ENCODE data around the gene CYP2A13.
"Not testable (repeated sequence)": the region's sequence is repeated elsewhere in the genome, so short reads cannot be mapped to it uniquely, and the experiment has no call there.

The CYP2A13 gene

GRCh38 chr19:41088151-41088550 lies at the start of gene CYP2A13:
CYP2A13 (plus strand) TSS chr19:41088451; CDS start chr19:41088472, 21 bp downstream.
- Mint-ChIP-seq H3K4me3 (no peak within 1 kb of the TSS), H3K36me3 (ENCODE audit: low read depth) (no peaks in the 10 kb centered on the region), H3K27ac (no peak within 1 kb of the TSS), H3K9me3 (no peaks in the 10 kb centered on the region), H3K4me1 (ENCODE audit: low read depth) (peaks cover 7% of the 10 kb centered on the region), H3K27me3 (peaks cover 62% of the 10 kb centered on the region)
- DNase-seq = no peak

- DNase-seq = no peak
- H3K27ac Mint-ChIP-seq = no peak overlapping the region
- H3K4me1 Mint-ChIP-seq (ENCODE audit: low read depth) = peaks cover 2% of the 10 kb centered on the region
- H3K9me3 Mint-ChIP-seq = peaks cover 3% of the 10 kb centered on the region
- H3K27me3 Mint-ChIP-seq = no peaks in the 10 kb centered on the region
- H3K4me3 Mint-ChIP-seq = no peak overlapping the region
- no peaks in the 10 kb centered on the region for H3K36me3 Mint-ChIP-seq (ENCODE audit: low read depth)
These were observed 48.4 kb upstream of the CYP2A13 start for GRCh38 chr19:41039806-41040205.

GRCh38 chr19:41045095-41045494 lies 43.2 kb upstream of the CYP2A13 start:
- not testable (repeated sequence) for DNase-seq; H3K4me3 Mint-ChIP-seq; H3K27ac Mint-ChIP-seq; H3K9me3 Mint-ChIP-seq; H3K4me1 Mint-ChIP-seq (ENCODE audit: low read depth); H3K36me3 Mint-ChIP-seq (ENCODE audit: low read depth)
- H3K27me3 Mint-ChIP-seq = peaks cover 12% of the 10 kb centered on the region

- DNase-seq = no peak
- H3K27me3 Mint-ChIP-seq = peaks cover 30% of the 10 kb centered on the region
- H3K36me3 Mint-ChIP-seq (ENCODE audit: low read depth) = no peaks in the 10 kb centered on the region
- H3K27ac Mint-ChIP-seq = no peak overlapping the region
- no peak overlapping the region for H3K4me3 Mint-ChIP-seq
- no peaks in the 10 kb centered on the region for H3K4me1 Mint-ChIP-seq (ENCODE audit: low read depth)
- no peaks in the 10 kb centered on the region for H3K9me3 Mint-ChIP-seq
These were observed 37.8 kb upstream of the CYP2A13 start for GRCh38 chr19:41050426-41050825.

GRCh38 chr19:41052162-41052561 lies 36.1 kb upstream of the CYP2A13 start:
- not testable (repeated sequence) for H3K4me3 Mint-ChIP-seq; H3K27ac Mint-ChIP-seq; H3K36me3 Mint-ChIP-seq (ENCODE audit: low read depth); DNase-seq; H3K9me3 Mint-ChIP-seq; H3K4me1 Mint-ChIP-seq (ENCODE audit: low read depth)
- H3K27me3 Mint-ChIP-seq = peaks cover 36% of the 10 kb centered on the region

- H3K4me3 Mint-ChIP-seq; H3K9me3 Mint-ChIP-seq; H3K4me1 Mint-ChIP-seq (ENCODE audit: low read depth); H3K27ac Mint-ChIP-seq; H3K36me3 Mint-ChIP-seq (ENCODE audit: low read depth); DNase-seq: not testable (repeated sequence)
- peaks cover 41% of the 10 kb centered on the region for H3K27me3 Mint-ChIP-seq
These were observed 34.9 kb upstream of the CYP2A13 start for GRCh38 chr19:41053331-41053730.

GRCh38 chr19:41064974-41065569 lies 23.2 kb upstream of the CYP2A13 start:
- Mint-ChIP-seq H3K27me3 (peaks cover 23% of the 10 kb centered on the region), H3K4me3 (no peak overlapping the region), H3K27ac (no peak overlapping the region), H3K36me3 (ENCODE audit: low read depth) (no peaks in the 10 kb centered on the region), H3K4me1 (ENCODE audit: low read depth) (peaks cover 2% of the 10 kb centered on the region), H3K9me3 (no peaks in the 10 kb centered on the region)
- DNase-seq = no peak

- no peaks in the 10 kb centered on the region for H3K4me1 Mint-ChIP-seq (ENCODE audit: low read depth)
- H3K27me3 Mint-ChIP-seq = peaks cover 35% of the 10 kb centered on the region
- no peaks in the 10 kb centered on the region for H3K36me3 Mint-ChIP-seq (ENCODE audit: low read depth)
- no peak overlapping the region for H3K27ac Mint-ChIP-seq
- no peak overlapping the region for H3K4me3 Mint-ChIP-seq
- peaks cover 5% of the 10 kb centered on the region for H3K9me3 Mint-ChIP-seq
- DNase-seq = no peak
These were observed 12.0 kb upstream of the CYP2A13 start for GRCh38 chr19:41076286-41076685.

- no peak overlapping the region for H3K4me3 Mint-ChIP-seq
- no peak for DNase-seq
- H3K9me3 Mint-ChIP-seq = peaks cover 5% of the 10 kb centered on the region
- no peaks in the 10 kb centered on the region for H3K36me3 Mint-ChIP-seq (ENCODE audit: low read depth)
- H3K27ac Mint-ChIP-seq = no peak overlapping the region
- no peaks in the 10 kb centered on the region for H3K4me1 Mint-ChIP-seq (ENCODE audit: low read depth)
- peaks cover 39% of the 10 kb centered on the region for H3K27me3 Mint-ChIP-seq
These were observed 4.7 kb upstream of the CYP2A13 start for GRCh38 chr19:41083516-41083915.

GRCh38 chr19:41085748-41086415 lies 2.4 kb upstream of the CYP2A13 start:
- peaks cover 1% of the 10 kb centered on the region for H3K9me3 Mint-ChIP-seq
- peaks cover 7% of the 10 kb centered on the region for H3K4me1 Mint-ChIP-seq (ENCODE audit: low read depth)
- no peak for DNase-seq
- H3K4me3 Mint-ChIP-seq = no peak overlapping the region
- H3K36me3 Mint-ChIP-seq (ENCODE audit: low read depth) = no peaks in the 10 kb centered on the region
- no peak overlapping the region for H3K27ac Mint-ChIP-seq
- H3K27me3 Mint-ChIP-seq = peaks cover 54% of the 10 kb centered on the region

- Mint-ChIP-seq H3K4me3 (no peak overlapping the region), H3K9me3 (no peaks in the 10 kb centered on the region), H3K36me3 (ENCODE audit: low read depth) (no peaks in the 10 kb centered on the region), H3K27me3 (peaks cover 66% of the 10 kb centered on the region), H3K27ac (no peak overlapping the region), H3K4me1 (ENCODE audit: low read depth) (peaks cover 7% of the 10 kb centered on the region)
- no peak for DNase-seq
These were observed 1.7 kb downstream of the CYP2A13 start for GRCh38 chr19:41089959-41090358.

- H3K4me3 Mint-ChIP-seq = no peak overlapping the region
- peaks cover 4% of the 10 kb centered on the region for H3K4me1 Mint-ChIP-seq (ENCODE audit: low read depth)
- H3K36me3 Mint-ChIP-seq (ENCODE audit: low read depth) = no peaks in the 10 kb centered on the region
- H3K27me3 Mint-ChIP-seq = peaks cover 33% of the 10 kb centered on the region
- H3K27ac Mint-ChIP-seq = no peak overlapping the region
- peak; percentile 36 for DNase-seq
- H3K9me3 Mint-ChIP-seq = peaks cover 4% of the 10 kb centered on the region
These were observed 7.5 kb downstream of the CYP2A13 start for GRCh38 chr19:41095703-41096102.

- Mint-ChIP-seq H3K4me1 (ENCODE audit: low read depth) (peaks cover 4% of the 10 kb centered on the region), H3K9me3 (peaks cover 8% of the 10 kb centered on the region), H3K36me3 (ENCODE audit: low read depth) (no peaks in the 10 kb centered on the region), H3K4me3 (no peak overlapping the region), H3K27me3 (peaks cover 26% of the 10 kb centered on the region), H3K27ac (no peak overlapping the region)
- no peak for DNase-seq
These were observed 8.1 kb downstream of the CYP2A13 start for GRCh38 chr19:41096353-41096752.

GRCh38 chr19:41097302-41097701 lies 9.1 kb downstream of the CYP2A13 start:
- no peak for DNase-seq
- Mint-ChIP-seq H3K36me3 (ENCODE audit: low read depth) (no peaks in the 10 kb centered on the region), H3K4me1 (ENCODE audit: low read depth) (peaks cover 4% of the 10 kb centered on the region), H3K9me3 (peaks cover 17% of the 10 kb centered on the region), H3K4me3 (no peak overlapping the region), H3K27me3 (peaks cover 19% of the 10 kb centered on the region), H3K27ac (no peak overlapping the region)

GRCh38 chr19:41098762-41099161 lies 10.5 kb downstream of the CYP2A13 start:
- H3K36me3 Mint-ChIP-seq (ENCODE audit: low read depth) = no peaks in the 10 kb centered on the region
- H3K27me3 Mint-ChIP-seq = peaks cover 16% of the 10 kb centered on the region

More at GRCh38 chr19:41098762-41099161, 10.5 kb downstream of the CYP2A13 start:
- Mint-ChIP-seq H3K9me3 (peaks cover 20% of the 10 kb centered on the region), H3K4me1 (ENCODE audit: low read depth) (peaks cover 4% of the 10 kb centered on the region), H3K27ac (no peak overlapping the region), H3K4me3 (no peak overlapping the region)
- no peak for DNase-seq

Data from activated T-cell treated with anti-CD3 and anti-CD28 coated beads, Interleukin-2, amount 50 U/mL, for 24 hours (primary cell).